Choroid plexus epithelial cell (primary cell): Measurements from ENCODE around the gene VPS54.

Source experiments
- DNase-seq: peaks from one replicate; pipeline ENCODE4 v3.0.0-alpha.2; 2010; ENCODE audit warnings: low read depth
- H3K4me3 ChIP-seq: 2 replicates; pipeline ENCODE4 v1.5.1; 2011; ENCODE audit warnings: low read depth, mild to moderate bottlenecking, control low read depth, low read length, moderate library complexity
- CTCF ChIP-seq: conservative IDR thresholded peaks from 2 replicates; pipeline ENCODE4 v1.5.1; 2011; ENCODE audit warnings: low read depth, mild to moderate bottlenecking, control low read depth, inconsistent platforms, low read length, moderate library complexity

VPS54 gene

GRCh38 chr2:63926815-63927214, 92.4 kb downstream of the VPS54 start:
- peak; percentile 13 for DNase-seq
- TF ChIP-seq CTCF: no peak
- H3K4me3 ChIP-seq: no peak overlapping the region

GRCh38 chr2:63914311-63914710, 104.9 kb downstream of the VPS54 start:
- DNase-seq: no peak
- TF ChIP-seq CTCF: no peak
- H3K4me3 ChIP-seq: no peak overlapping the region

GRCh38 chr2:63903003-63903402, 116.2 kb downstream of the VPS54 start:
- no peak overlapping the region for H3K4me3 ChIP-seq
- TF ChIP-seq CTCF: no peak
- peak; percentile 51 for DNase-seq

- no peak for DNase-seq
- no peak overlapping the region for H3K4me3 ChIP-seq
- no peak for TF ChIP-seq CTCF
Observed at GRCh38 chr2:63902149-63902548, 117.1 kb downstream of the VPS54 start.

GRCh38 chr2:63899639-63900038, 119.6 kb downstream of the VPS54 start:
- TF ChIP-seq CTCF: no peak
- H3K4me3 ChIP-seq: no peak overlapping the region
- DNase-seq: no peak

GRCh38 chr2:63898839-63899238, 120.4 kb downstream of the VPS54 start:
- H3K4me3 ChIP-seq: no peak overlapping the region
- no peak for TF ChIP-seq CTCF
- no peak for DNase-seq

GRCh38 chr2:63894167-63894566, 125.1 kb downstream of the VPS54 start:
- no peak for DNase-seq
- no peak for TF ChIP-seq CTCF
- H3K4me3 ChIP-seq: no peak overlapping the region
